ENCODE results near the gene TEAD4.

TEAD4 gene

GRCh38 chr12:2960390-2960956 lies 1.3 kb downstream of the TEAD4 start:
- peak; percentile 83 for DNase-seq (ENCODE audit: low read depth, low spot score)

GRCh38 chr12:2960996-2961616 lies 1.9 kb downstream of the TEAD4 start:
- no peak for DNase-seq (ENCODE audit: low read depth, low spot score)

- no peak for DNase-seq (ENCODE audit: low read depth, low spot score)
Measured at GRCh38 chr12:2961705-2962104, 2.5 kb downstream of the TEAD4 start.

GRCh38 chr12:2963154-2963759 lies 4.1 kb downstream of the TEAD4 start:
- DNase-seq (ENCODE audit: low read depth, low spot score) = peak; percentile 66

- peak; percentile 64 for DNase-seq (ENCODE audit: low read depth, low spot score)
Measured at GRCh38 chr12:2963760-2964292, 4.6 kb downstream of the TEAD4 start.

GRCh38 chr12:2967651-2968050 lies 8.5 kb downstream of the TEAD4 start:
- no peak for DNase-seq (ENCODE audit: low read depth, low spot score)

- peak; percentile 18 for DNase-seq (ENCODE audit: low read depth, low spot score)
Measured at GRCh38 chr12:2970744-2971143, 11.5 kb downstream of the TEAD4 start.

GRCh38 chr12:2973566-2973965 lies 14.4 kb downstream of the TEAD4 start:
- DNase-seq (ENCODE audit: low read depth, low spot score) = no peak

- peak; percentile 69 for DNase-seq (ENCODE audit: low read depth, low spot score)
Measured at GRCh38 chr12:2974560-2974971, 15.4 kb downstream of the TEAD4 start.

- peak; percentile 83 for DNase-seq (ENCODE audit: low read depth, low spot score)
Measured at GRCh38 chr12:2976581-2976996, 17.4 kb downstream of the TEAD4 start.

GRCh38 chr12:2977776-2978175 lies 18.6 kb downstream of the TEAD4 start:
- peak; percentile 77 for DNase-seq (ENCODE audit: low read depth, low spot score)

- DNase-seq (ENCODE audit: low read depth, low spot score) = no peak
Measured at GRCh38 chr12:2979806-2980205, 20.6 kb downstream of the TEAD4 start.

GRCh38 chr12:2980630-2981029 lies 21.4 kb downstream of the TEAD4 start:
- DNase-seq (ENCODE audit: low read depth, low spot score) = no peak

- DNase-seq (ENCODE audit: low read depth, low spot score) = no peak
Measured at GRCh38 chr12:2982361-2982760, 23.2 kb downstream of the TEAD4 start.

- DNase-seq (ENCODE audit: low read depth, low spot score) = no peak
Measured at GRCh38 chr12:2984249-2984648, 25.1 kb downstream of the TEAD4 start.

GRCh38 chr12:2984698-2985097 lies 25.5 kb downstream of the TEAD4 start:
- DNase-seq (ENCODE audit: low read depth, low spot score) = no peak

- no peak for DNase-seq (ENCODE audit: low read depth, low spot score)
Measured at GRCh38 chr12:2986876-2987275, 27.7 kb downstream of the TEAD4 start.

GRCh38 chr12:2988494-2988893 lies 29.3 kb downstream of the TEAD4 start:
- DNase-seq (ENCODE audit: low read depth, low spot score) = peak; percentile 40

- DNase-seq (ENCODE audit: low read depth, low spot score) = no peak
Measured at GRCh38 chr12:2992724-2993123, 33.5 kb downstream of the TEAD4 start.

GRCh38 chr12:2997989-2998670 lies 38.9 kb downstream of the TEAD4 start:
- DNase-seq (ENCODE audit: low read depth, low spot score) = no peak

- DNase-seq (ENCODE audit: low read depth, low spot score) = no peak
Measured at GRCh38 chr12:2998789-2999264, 39.6 kb downstream of the TEAD4 start.

GRCh38 chr12:2999265-2999841 lies 40.2 kb downstream of the TEAD4 start:
- no peak for DNase-seq (ENCODE audit: low read depth, low spot score)
